Subcutaneous adipose tissue (tissue), 4 donors: ENCODE data around the gene PTPRN2. TPM values are rescaled to one million over a fixed set of nuclear protein-coding genes. Genes with fewer than 3 reads are reported as not detected.

Experiments used
- total RNA-seq, 4 donors: library from RNA; depleted of rRNA; stranded (reverse); fragments of >200 nt; gene quantifications; one replicate each; pipeline ENCODE4 v1.1.0, GENCODE V29; 2016
- TF ChIP-seq, protein P1 (sequence below): fragments of 450-650 bp; IDR thresholded peaks from one replicate; pipeline ENCODE4 v1.5.1; 2016; ENCODE audit warnings: low read depth, mild to moderate bottlenecking, control low read depth, antibody characterized with exemption, moderate library complexity

PTPRN2 gene
- total RNA-seq, 4 donors from 2014 or later = 2.0 to 4.6 (median 3.7) TPM

DNA sequence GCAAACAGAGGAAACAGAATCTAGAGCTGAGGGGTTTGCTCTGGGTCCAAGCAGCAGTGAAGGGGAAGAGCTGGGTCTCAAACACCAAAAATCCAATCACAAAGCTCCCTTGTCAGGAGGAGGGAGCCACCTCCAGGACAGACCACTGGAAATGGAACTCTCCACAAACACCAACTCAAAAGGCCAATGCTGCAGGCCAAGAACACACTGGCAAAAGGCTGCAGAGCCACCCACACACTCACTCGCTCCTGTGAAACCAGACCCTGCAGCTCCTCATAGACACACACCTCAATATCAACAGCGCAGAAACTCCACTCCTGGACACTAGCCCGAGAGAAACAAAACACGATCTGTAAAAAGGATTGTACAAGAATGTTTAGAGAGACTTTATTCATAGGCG is 213.5 kb downstream of the PTPRN2 start:
- TF ChIP-seq, protein P1, sequence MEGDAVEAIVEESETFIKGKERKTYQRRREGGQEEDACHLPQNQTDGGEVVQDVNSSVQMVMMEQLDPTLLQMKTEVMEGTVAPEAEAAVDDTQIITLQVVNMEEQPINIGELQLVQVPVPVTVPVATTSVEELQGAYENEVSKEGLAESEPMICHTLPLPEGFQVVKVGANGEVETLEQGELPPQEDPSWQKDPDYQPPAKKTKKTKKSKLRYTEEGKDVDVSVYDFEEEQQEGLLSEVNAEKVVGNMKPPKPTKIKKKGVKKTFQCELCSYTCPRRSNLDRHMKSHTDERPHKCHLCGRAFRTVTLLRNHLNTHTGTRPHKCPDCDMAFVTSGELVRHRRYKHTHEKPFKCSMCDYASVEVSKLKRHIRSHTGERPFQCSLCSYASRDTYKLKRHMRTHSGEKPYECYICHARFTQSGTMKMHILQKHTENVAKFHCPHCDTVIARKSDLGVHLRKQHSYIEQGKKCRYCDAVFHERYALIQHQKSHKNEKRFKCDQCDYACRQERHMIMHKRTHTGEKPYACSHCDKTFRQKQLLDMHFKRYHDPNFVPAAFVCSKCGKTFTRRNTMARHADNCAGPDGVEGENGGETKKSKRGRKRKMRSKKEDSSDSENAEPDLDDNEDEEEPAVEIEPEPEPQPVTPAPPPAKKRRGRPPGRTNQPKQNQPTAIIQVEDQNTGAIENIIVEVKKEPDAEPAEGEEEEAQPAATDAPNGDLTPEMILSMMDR = no peak

DNA sequence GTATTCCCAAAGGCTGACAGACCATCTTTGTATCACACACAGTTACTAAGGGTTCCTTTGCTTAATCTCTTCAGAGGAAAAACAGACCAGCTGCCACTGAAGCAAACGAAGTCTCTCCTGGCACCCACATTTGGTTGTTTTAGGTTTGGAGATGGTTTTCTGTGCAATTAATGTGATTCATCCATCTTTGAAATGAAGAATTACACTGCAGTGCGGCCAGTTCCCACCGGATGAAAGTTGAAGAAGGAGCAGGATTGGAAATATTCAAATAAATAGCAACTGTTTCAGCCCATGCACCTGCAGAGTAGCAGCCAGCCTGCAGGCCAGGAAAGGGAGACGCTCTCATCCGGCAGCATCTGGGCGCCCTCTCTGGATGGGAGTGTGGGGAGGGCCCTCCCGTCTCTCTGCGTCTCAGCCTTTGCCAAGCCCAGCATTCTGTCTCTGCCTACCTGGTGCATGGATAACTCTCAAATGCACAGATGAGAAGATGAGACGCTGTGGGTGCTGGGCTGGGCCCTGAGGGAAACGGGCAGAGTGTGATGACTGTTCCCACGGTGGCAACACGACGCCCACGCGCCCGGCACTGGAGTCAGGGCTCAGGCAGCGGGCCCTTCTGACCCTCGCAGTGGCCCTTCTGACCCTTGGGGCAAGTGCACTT is 214.0 kb downstream of the PTPRN2 start:
- TF ChIP-seq, protein P1 = no peak

DNA sequence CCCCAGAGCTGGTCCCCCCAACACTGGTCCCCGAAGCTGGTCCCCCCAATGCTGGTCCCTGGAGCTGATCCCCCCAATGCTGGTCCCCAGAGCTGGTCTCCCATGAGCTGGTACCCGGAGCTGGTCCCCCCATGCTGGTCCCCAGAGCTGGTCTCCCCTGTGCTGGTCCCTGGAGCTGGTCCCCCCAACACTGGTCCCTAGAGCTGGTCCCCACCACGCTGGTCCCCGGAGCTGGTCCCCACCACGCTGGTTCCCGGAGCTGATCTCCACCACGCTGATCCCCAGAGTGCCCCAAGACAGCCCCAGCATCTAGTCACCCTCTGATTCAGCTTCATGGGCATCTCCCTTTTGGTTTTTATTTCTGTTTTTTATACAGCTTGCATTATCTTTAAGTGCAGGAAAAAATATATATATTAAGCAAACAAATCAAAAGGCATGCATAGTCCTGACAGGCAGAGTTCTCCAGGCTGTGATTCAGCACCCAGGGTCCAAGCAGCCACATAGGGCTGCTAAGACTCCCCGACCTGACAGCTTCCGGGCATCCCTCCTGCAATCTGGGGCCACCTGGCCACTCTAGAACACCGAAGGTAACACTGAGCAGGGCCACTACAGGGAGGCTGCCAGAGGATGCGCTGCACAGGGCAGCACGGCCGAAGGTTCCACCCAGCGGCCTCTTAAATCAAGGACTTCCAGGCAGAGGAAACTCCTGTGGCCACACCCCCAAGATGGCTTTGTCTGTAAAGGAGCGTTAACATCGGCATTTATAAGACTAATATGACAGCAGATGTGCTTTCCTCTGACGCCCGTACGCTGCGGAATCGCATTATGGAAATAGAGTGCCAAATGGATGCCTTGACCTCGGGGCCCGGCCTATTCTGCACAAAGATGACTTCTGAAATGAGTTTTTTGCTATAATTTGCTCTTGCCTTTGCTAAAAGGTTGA is 215.0 kb downstream of the PTPRN2 start:
- TF ChIP-seq, protein P1 = no peak

DNA sequence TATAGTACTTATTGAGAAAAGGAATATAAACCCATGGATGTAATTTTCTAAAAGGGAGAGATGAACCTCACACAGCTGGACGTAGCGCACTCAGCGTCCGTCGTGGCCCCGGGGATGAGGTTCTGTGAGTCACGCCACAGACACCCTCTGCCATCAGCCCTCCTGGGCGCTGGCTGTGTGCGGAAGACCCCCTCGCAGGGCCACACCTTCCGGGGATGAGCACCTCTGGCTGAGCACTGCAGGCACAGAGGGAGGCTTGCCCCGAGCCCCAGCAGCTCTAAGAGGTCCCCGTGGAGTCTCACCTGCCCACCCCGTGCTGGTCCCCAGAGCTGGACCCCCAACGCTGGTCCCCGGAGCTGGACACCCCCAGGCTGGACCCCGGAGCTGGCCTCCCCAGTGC is 215.8 kb downstream of the PTPRN2 start:
- TF ChIP-seq, protein P1 = no peak

DNA sequence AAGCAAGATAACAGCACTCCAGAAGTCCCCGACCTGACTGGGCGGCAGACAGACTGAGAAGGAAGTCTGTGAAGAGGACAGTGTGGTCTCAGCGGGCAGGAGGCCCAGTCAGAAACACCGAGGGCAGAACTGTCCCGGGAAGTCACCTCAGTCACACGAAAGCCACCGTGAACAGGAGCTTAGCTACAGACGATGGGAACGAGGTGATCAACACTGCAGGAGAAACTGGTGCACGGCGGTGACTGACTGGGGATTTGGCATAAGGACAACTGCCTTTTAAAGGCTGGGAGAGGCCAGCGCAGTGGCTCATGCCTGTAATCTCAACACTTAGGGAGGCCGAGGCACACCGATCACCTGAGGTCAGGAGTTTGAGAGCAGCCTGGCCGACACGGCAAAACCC is 217.8 kb downstream of the PTPRN2 start:
- TF ChIP-seq, protein P1 = no peak

DNA sequence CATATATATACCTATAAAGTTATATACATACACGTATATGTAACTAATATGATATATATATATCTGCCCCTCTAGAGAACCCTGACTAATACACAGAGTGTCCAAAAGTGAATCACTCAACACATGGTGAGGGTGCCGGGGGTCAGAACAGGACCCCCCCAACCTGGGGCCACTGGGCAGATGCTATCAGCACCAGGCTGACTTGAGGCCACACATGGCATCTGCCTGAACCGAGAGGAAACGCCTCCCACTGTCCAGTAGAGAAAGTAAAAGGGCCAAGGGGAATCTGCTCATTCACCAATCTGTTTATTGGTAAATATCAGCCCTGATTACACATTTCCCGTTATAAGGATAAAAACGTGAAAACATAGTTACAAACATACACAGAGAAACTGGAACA is 218.3 kb downstream of the PTPRN2 start:
- TF ChIP-seq, protein P1 = no peak

DNA sequence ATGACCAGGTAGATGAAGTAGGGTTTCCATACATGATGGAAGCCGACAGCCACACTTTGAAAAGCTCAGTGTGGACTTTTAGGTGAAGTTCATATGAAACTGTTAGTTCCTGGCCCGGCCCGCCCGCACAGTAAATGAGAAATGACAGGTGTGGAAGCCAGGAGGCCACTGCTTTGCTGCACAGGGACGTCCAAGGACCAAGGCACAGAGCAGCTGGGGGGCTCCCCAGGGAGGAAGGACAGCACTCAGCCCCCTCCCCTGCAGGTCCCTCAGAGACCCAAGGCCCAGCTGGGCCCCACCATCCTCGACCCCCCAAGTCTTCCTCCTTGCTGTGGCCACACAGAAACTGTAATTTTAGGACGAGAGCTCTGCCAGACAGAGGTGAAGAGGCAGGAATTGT is 219.2 kb downstream of the PTPRN2 start:
- TF ChIP-seq, protein P1 = no peak
